Thyroid gland (tissue), 4 donors: ENCODE measurements around the gene NPIPB6.

Experiments used
- POLR2A ChIP-seq, 2 donors: fragments of 450-650 bp; IDR thresholded peaks; one replicate each; pipeline ENCODE4 v1.6.1; 2017; ENCODE audit warnings: antibody characterized with exemption in 2 of 2, mild to moderate bottlenecking in 2 of 2, moderate library complexity in 1 of 2
- TF ChIP-seq, protein P1 (sequence below), 6 experiments: fragments of 200-600 bp in 3 of 6; fragments of 450-650 bp in 3 of 6; sonication (generic) in 3 of 6; IDR thresholded peaks; one replicate each; pipeline ENCODE4 v1.5.1; 2016 to 2019; ENCODE audit warnings: antibody characterized with exemption in 6 of 6, mild to moderate bottlenecking in 2 of 6, inconsistent platforms in 1 of 6, moderate library complexity in 1 of 6

DNA sequence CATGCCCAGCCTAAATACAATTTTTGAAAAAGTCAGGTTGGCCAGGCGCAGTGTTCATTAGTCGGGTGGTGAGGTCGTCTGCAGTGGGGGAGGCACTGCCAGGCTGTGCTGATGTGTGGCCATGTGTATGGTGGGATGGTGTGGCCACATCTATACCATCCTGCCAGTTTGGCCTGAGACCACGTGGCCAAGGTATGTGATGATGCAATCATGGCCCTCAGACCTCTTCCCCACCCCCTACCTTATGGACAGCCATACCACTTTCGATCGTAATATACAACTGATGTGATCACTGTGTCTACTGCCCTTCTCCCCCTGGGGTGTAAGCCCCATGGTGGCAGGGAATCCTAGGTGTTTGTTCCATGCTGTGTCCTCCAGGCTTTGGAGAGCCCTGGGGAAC lies 47.3 kb downstream of the NPIPB6 start:
- TF ChIP-seq, protein P1, sequence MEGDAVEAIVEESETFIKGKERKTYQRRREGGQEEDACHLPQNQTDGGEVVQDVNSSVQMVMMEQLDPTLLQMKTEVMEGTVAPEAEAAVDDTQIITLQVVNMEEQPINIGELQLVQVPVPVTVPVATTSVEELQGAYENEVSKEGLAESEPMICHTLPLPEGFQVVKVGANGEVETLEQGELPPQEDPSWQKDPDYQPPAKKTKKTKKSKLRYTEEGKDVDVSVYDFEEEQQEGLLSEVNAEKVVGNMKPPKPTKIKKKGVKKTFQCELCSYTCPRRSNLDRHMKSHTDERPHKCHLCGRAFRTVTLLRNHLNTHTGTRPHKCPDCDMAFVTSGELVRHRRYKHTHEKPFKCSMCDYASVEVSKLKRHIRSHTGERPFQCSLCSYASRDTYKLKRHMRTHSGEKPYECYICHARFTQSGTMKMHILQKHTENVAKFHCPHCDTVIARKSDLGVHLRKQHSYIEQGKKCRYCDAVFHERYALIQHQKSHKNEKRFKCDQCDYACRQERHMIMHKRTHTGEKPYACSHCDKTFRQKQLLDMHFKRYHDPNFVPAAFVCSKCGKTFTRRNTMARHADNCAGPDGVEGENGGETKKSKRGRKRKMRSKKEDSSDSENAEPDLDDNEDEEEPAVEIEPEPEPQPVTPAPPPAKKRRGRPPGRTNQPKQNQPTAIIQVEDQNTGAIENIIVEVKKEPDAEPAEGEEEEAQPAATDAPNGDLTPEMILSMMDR (IDR thresholded peaks at IDR 0.05): no peak
- TF ChIP-seq POLR2A (IDR thresholded peaks at IDR 0.05): no peak
